Eye (tissue), 1 donor: ENCODE data around the gene FOXP1.

Experiments used
- DNase-seq: peaks from one replicate; pipeline ENCODE4 v3.0.0-alpha.2; 2015

FOXP1 gene

GRCh38 chr3:71319771-71320170, 263.8 kb downstream of the FOXP1 start:
- DNase-seq: no peak

GRCh38 chr3:71318458-71318827, 265.1 kb downstream of the FOXP1 start:
- no peak for DNase-seq

- DNase-seq: no peak
Measured at GRCh38 chr3:71317749-71318457, 265.6 kb downstream of the FOXP1 start.

- DNase-seq: no peak
Measured at GRCh38 chr3:71317140-71317539, 266.4 kb downstream of the FOXP1 start.

DNA sequence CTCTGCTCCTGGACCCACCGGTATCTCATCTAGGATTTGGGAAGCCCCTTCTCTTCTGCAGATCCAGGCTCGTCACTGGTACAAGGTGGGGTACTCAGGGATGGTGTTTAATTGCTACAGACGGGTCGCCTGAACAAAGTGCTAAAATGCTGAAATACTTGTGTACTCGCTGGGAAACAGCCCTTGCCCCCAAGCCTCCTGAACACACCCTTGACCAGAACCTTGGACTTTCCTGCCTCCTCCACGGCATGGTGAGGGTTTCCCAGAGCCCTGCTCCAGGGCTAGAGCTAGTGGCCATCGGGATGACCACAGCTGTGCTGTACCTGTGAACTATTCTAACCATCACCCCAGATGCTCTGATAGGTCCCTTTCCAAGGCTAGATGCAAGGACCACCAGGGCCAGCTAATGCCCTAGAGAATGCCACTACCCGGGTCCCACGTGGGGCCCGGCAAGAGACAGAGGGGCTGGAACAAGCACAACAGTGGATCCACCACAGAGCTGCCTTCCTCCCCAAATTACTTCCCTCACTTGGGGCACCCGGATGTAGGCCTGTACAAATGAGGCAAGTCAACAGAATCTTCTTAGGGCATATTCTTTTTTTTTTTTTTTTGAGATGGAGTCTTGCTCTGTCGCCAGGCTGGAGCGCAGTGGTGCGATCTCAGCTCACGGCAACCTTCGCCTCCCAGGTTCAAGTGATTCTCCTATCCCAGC, 267.3 kb downstream of the FOXP1 start:
- no peak for DNase-seq

DNA sequence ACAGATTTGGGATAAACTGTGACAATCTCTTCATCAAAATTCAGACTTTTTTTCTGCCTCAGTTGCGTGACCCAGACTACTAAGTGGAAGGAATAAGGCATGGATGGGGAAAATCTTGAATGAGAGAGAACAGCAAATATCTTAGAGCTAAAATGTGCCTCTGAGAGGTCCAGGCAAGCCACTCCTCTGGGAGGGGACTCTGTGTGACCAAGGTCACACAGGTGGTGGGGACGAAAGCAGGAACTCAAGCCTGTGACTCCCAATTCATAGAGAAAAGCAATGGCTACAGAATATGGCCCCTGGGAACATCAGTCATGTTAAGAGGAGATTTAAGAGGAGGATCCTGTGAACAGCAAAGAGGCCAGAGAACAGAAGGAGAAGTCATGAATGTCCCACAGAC, 268.1 kb downstream of the FOXP1 start:
- no peak for DNase-seq

GRCh38 chr3:71313844-71314243, 269.7 kb downstream of the FOXP1 start:
- no peak for DNase-seq

- no peak for DNase-seq
Measured at GRCh38 chr3:71312461-71312860, 271.1 kb downstream of the FOXP1 start.

- DNase-seq: no peak
Measured at GRCh38 chr3:71311661-71312046, 271.9 kb downstream of the FOXP1 start.

DNA sequence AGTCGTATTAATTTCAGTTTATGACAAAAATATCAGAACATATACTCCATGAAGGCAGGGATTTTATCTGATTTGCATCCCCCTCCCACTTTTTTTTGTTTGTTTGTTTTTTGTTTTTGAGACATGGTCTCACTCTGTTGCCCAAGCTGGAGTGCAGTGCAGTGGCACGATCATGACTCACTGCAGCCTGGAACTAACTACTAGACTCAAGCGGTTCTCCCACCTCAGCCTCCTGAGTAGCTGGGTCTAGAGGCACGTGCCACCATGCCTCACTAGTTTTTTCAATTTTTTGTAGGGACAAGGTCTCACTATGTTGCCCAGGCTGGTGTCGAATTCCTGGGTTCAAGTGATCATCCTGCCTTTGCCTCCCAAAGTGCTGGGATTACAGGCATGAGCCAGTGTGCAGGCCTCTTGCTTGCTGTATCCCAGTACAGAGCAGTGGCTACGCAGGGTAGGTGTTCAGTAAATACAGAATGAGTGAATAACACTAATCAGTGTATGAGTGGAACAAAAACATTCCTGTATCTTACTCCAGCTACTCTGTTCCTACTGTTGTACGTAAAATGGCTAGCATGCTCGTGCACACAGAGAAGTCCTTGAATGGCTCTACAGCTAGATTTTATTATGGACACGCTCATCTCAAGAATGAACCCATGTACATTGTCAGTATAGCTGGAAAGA, 272.4 kb downstream of the FOXP1 start:
- no peak for DNase-seq

DNA sequence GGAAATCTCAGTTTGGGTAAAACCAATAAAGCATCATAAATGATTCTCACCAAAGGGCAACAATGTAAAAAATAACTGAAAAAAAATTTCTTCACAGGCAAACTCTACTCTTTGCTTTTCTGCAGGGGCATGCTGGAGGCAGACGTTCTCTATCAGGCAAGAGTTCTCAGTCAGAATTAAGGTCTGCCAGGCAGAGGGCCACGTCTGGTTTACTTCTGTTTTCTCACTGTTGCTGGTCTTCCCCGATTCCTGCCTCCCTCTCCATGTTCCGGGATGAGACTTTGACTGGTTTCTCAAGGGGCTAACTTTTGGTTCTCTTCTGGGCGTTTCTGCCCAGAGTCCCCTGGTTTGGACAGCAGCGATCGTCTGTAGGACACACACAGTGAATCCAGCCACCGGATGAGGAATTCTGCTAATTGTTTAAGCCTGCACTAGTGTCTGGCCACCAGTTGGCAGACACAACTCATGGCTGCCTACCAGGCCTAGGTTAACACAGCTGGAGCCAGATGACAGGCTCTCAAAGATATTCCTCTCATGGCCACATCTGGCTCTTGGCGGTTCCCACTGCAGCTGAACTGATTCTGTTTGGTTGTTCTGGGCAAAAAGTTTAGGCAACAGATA, 273.1 kb downstream of the FOXP1 start:
- DNase-seq: peak; percentile 42

GRCh38 chr3:71309886-71310285, 273.6 kb downstream of the FOXP1 start:
- DNase-seq: no peak

GRCh38 chr3:71309342-71309741, 274.2 kb downstream of the FOXP1 start:
- no peak for DNase-seq

GRCh38 chr3:71308836-71309235, 274.7 kb downstream of the FOXP1 start:
- no peak for DNase-seq

DNA sequence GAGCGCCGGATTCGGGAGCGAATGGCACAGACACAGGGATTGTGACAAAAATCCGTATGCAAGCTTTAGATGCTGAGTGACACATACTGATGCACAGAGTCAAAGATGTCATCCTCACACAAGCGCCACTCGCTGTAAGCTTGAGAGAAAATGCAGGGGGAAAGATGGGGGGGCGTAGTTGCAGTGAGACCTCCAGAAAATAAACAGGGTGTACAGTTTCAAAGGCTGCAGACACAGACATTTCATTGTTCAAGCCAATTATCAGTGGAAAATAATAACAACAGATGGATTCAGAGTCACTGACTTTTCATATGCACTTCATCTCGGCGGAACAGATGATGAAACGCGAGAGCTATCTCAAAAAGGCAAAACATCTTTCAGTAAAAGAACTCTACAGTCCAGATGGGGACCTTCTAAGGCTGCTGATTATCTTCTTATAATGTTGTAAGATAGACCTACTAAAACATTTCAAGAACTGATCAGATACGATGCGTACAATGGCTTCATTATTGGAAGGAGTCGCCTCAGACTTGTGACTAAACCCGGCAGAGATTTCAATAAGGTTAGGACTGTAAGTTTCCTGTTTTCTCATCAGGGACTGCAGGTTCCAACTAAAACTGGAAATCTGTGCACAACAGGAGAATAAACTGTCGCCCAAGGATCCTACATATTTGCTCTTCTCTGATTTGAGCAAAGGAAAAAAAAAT, 275.4 kb downstream of the FOXP1 start:
- peak; percentile 61 for DNase-seq

DNA sequence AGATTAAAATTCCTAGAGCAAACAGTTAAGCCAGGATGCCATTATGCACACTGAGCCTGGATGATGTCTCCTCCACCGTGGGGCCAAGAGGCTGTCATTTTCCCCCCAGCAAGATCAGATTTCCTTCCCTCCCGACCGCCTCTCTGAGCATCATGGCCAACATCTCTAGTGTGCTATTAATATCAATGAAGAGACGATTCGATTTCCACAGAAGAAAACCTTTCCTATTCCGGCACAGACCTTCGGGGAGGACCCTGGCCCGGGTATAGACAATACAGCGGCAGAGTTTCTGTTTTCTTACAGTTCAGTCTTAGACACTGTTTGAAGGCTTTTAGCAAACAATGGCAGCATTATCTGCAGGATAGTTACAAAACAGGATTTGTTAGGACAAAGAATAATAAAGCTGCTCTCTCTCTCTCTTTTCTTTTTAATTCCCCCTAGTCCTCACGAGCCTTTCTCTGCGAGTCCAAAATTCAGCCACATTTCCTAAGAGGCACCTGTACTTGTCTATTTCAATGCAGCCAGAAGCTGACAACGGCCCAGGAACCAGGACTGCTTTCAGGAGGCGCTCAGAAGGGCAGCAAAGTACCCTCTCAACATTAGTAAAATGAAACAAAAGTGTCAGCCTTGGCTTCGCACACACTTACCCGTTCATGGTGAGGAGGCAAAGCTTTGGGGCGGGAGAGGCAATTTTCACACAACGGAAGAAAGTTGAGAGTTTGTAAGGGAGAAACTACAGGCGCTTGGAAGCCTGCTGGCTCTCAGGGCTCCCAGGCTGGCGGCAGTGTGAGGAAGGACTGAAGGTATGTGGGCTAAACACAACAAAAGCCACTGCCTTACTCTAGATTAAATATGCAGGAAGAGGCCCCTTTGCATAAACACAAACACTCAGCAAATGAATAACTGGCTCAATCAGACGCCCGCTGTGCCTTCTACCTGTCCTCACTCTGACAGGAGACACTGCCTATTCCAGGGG, 278.0 kb downstream of the FOXP1 start:
- DNase-seq: peak; percentile 80

DNA sequence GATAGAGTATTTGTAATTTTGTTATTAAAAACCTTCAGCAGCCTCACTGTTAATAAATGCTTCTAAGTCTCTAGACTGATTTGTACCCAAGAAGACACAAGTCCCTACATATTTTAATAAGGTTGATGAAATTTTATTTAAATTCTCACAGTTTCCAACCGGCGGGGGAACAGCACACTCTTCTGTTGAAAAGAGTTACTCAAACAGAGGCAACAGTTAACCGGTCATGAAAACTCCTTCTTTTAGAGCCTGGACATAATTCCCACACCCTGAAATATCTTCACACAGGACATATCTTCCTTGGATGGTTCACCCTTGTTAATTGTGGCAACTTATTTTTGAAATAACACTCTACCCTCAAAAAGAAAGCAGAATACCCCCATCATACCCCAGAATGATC, 278.8 kb downstream of the FOXP1 start:
- peak; percentile 77 for DNase-seq

DNA sequence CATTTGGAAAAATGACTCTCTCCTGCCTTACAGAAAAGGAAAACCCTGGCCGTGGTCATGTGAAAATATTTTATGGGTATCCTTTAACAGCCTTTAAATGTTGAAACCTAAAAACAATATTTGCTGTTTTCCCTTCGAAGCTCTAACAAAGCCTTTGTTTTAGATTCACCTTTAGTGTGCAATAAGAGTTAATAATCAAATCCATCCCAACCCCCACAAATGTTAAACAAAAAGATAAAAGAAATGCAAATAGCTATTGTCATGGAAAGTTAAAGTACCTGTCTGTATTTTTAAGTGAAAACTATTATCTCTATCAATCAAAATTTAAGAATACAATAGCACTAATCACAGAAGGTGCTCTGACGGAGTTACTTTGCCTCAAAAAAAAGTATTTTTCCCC, 279.3 kb downstream of the FOXP1 start:
- DNase-seq: no peak

DNA sequence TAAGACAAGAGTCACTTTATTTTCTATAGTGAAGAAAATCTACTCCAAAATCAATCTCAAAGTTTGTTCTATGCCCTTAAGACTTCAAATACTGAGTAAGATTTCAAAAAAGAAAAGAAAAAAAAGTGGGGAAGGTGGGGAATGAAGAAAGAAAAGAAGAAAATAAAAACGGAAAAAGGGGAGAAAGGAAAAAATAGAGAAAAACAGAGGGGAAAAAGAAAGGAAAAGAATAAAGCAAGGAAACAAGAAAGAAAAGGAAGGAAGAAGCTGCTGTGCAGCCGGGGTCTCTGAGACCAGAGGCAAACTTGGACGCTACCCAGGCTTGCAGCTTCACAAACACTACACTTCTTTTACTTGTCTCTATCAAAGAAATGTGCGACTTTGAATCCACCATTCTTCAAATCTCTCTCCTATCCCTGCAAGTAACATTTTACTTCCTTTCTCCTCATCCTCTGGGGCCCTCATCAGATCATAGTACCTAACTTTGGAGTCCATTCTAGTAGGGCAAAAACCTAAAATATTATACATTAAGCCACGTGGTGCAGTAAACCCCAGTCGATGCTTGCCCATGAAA, 279.8 kb downstream of the FOXP1 start:
- DNase-seq: peak; percentile 36

- DNase-seq: no peak
Measured at GRCh38 chr3:71302604-71303003, 280.9 kb downstream of the FOXP1 start.

DNA sequence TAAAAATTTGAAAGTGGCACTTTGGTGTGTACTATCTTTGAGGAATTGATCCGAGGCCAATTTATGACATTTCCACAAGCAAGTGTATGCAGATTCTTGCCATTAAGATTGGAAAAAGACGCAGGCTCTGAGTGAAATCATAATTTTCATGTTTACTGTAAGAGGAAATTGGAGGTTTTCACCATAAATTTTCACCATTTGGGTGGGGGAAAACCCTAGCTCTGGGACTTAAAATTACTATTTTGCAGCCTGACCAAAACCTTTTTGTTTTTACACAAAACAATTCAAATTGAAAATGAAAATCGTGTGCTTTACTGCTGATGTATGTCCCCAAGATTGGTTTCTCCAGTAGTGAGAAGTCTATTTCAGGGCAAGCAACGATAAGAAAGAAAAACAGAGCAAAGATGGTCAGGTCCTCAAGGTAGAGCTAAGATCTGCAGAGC, 282.6 kb downstream of the FOXP1 start:
- DNase-seq: no peak
